Left renal cortex interstitium (tissue), 4 donors: ENCODE results near the gene GABRR3. TPM values are rescaled to one million over a fixed set of nuclear protein-coding genes. Genes with fewer than 3 reads are reported as not detected.

ENCODE experiments used
- polyA plus RNA-seq, 4 donors: library from polyadenylated mRNA; unstranded; fragments of 120-200 nt; gene quantifications; one replicate each; pipeline ENCODE4 v1.2.1, GENCODE V29; 2013; ENCODE audit not compliant: insufficient read length in 4 of 4

The GABRR3 gene
- polyA plus RNA-seq, 4 donors, result 0.11 TPM; not detected in 3

Other genes with a start within 250 kb of the GABRR3 start
- 10 to 100 TPM; 19.3 to 25.5 (median 21.6) TPM for gene CRYBG3, start 213.3 kb downstream of the GABRR3 start, polyA plus RNA-seq
- gene RIOX2, start 62.9 kb downstream of the GABRR3 start, polyA plus RNA-seq, result 10 to 100 TPM; 35.6 to 41.4 (median 38.2) TPM
- gene OR5AC2, start 51.9 kb upstream of the GABRR3 start, polyA plus RNA-seq, result not detected
- under 1 TPM in 2 of 4 donors, not detected in 2; 0.03 to 0.05 TPM for gene OR5H1, start 95.4 kb upstream of the GABRR3 start, polyA plus RNA-seq
- under 1 TPM in 1 of 4 donors, not detected in 3; 0.05 TPM for gene OR5H14, start 112.2 kb upstream of the GABRR3 start, polyA plus RNA-seq
- gene OR5H15, start 131.4 kb upstream of the GABRR3 start, polyA plus RNA-seq, result not detected
- gene OR5H6, start 228.9 kb upstream of the GABRR3 start, polyA plus RNA-seq, result not detected
- gene OR5H2, start 247.2 kb upstream of the GABRR3 start, polyA plus RNA-seq, result not detected